Activated T-helper 1 cell treated with Interleukin-2 at 50 U/mL for 16 hours (primary cell): Measurements from ENCODE around the gene SCD5.
"Not testable (repeated sequence)": the region's sequence is repeated elsewhere in the genome, so short reads cannot be mapped to it uniquely, and the experiment has no call there.

Experiments
- DNase-seq: peaks from one replicate; pipeline ENCODE4 v3.0.0-alpha.2; 2020; ENCODE audit warnings: low read depth

Gene SCD5

GRCh38 chr4:82798168-82799005 is at the start of gene SCD5:
SCD5 (minus strand) TSS chr4:82798796; CDS start chr4:82798537, 259 bp downstream.
- peak; percentile 4 for DNase-seq

- no peak for DNase-seq
These were observed 44.0 kb upstream of the SCD5 start for GRCh38 chr4:82842593-82842992.

- no peak for DNase-seq
These were observed 41.0 kb upstream of the SCD5 start for GRCh38 chr4:82839624-82840023.

GRCh38 chr4:82833696-82834313 is 35.2 kb upstream of the SCD5 start:
- DNase-seq = no peak

- DNase-seq = not testable (repeated sequence)
These were observed 34.5 kb upstream of the SCD5 start for GRCh38 chr4:82833060-82833459.

GRCh38 chr4:82825425-82825824 is 26.8 kb upstream of the SCD5 start:
- DNase-seq = no peak

GRCh38 chr4:82823062-82823461 is 24.5 kb upstream of the SCD5 start:
- no peak for DNase-seq

GRCh38 chr4:82820689-82821088 is 22.1 kb upstream of the SCD5 start:
- no peak for DNase-seq

- DNase-seq = no peak
These were observed 20.4 kb upstream of the SCD5 start for GRCh38 chr4:82818664-82819662.

- not testable (repeated sequence) for DNase-seq
These were observed 18.3 kb upstream of the SCD5 start for GRCh38 chr4:82816874-82817273.

- DNase-seq = no peak
These were observed 15.4 kb upstream of the SCD5 start for GRCh38 chr4:82814034-82814433.

GRCh38 chr4:82811838-82812341 is 13.3 kb upstream of the SCD5 start:
- no peak for DNase-seq

- no peak for DNase-seq
These were observed 12.8 kb upstream of the SCD5 start for GRCh38 chr4:82811392-82811791.

- no peak for DNase-seq
These were observed 11.6 kb upstream of the SCD5 start for GRCh38 chr4:82810176-82810575.

- no peak for DNase-seq
These were observed 11.0 kb upstream of the SCD5 start for GRCh38 chr4:82809619-82810018.

- DNase-seq = no peak
These were observed 5.2 kb upstream of the SCD5 start for GRCh38 chr4:82803746-82804145.

- DNase-seq = no peak
These were observed 4.3 kb upstream of the SCD5 start for GRCh38 chr4:82802911-82803310.

GRCh38 chr4:82801910-82802521 is 3.4 kb upstream of the SCD5 start:
- DNase-seq = no peak

GRCh38 chr4:82799006-82799881 is 648 bp upstream of the SCD5 start:
- DNase-seq = no peak

GRCh38 chr4:82797405-82798111 is 1.0 kb downstream of the SCD5 start:
- DNase-seq = no peak
